ENCODE measurements around the gene DOHH. TPM values are rescaled to one million over a fixed set of nuclear protein-coding genes. Genes with fewer than 3 reads are reported as not detected.

DOHH gene
- total RNA-seq, 1 experiment from 2014 or later: 24.9 TPM

DNA sequence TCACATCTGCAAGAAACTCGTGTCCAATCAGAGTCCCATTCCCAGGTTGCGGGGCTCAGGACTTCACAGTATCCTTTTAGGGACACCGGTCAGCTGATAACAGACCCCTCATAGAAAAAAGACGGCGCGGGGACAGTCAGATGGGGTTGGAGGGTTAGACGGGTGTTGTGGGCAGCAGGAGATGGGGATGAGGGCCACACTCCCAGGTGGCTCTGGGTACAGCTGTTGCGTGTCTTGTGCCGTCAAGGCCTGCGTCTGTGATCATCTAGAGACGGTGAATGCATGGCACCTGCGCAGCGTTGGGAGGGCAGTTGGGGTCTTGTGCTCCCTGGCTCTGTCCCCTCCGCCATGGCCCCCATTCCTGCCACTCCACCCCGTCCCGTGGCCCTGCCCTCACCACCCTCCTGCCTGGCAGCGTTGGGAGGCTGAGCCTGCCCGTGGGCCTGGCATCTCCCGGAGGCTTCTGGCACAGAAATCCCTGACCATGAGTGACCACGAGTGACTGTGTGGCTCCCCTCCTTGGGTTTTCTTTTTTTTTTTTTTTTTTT, 24.5 kb upstream of the DOHH start:
- ATAC-seq (no peak), DNase-seq (ENCODE audit: low read depth, low spot score) (no peak)
- no peak overlapping the region for H3K4me3 ChIP-seq (ENCODE audit: low read depth in 2 of 2, low read length in 2 of 2)
- ChIA-PET CTCF (no interaction called here), POLR2A (no interaction called here)
- in situ Hi-C loops (cut with HindIII; ENCODE audit: low pct_unique_long_range_greater_than_20kb, low sequenced_read_pairs) (no loop called here), intact Hi-C loops (cut with micrococcal nuclease; ENCODE audit: unreplicated experiment) (no loop called here)
- TF ChIP-seq SIN3A (IDR thresholded peaks at IDR 0.05; ENCODE audit: borderline replicate concordance, insufficient read depth, low read depth, low read length): no peak
- TF ChIP-seq, protein P1, sequence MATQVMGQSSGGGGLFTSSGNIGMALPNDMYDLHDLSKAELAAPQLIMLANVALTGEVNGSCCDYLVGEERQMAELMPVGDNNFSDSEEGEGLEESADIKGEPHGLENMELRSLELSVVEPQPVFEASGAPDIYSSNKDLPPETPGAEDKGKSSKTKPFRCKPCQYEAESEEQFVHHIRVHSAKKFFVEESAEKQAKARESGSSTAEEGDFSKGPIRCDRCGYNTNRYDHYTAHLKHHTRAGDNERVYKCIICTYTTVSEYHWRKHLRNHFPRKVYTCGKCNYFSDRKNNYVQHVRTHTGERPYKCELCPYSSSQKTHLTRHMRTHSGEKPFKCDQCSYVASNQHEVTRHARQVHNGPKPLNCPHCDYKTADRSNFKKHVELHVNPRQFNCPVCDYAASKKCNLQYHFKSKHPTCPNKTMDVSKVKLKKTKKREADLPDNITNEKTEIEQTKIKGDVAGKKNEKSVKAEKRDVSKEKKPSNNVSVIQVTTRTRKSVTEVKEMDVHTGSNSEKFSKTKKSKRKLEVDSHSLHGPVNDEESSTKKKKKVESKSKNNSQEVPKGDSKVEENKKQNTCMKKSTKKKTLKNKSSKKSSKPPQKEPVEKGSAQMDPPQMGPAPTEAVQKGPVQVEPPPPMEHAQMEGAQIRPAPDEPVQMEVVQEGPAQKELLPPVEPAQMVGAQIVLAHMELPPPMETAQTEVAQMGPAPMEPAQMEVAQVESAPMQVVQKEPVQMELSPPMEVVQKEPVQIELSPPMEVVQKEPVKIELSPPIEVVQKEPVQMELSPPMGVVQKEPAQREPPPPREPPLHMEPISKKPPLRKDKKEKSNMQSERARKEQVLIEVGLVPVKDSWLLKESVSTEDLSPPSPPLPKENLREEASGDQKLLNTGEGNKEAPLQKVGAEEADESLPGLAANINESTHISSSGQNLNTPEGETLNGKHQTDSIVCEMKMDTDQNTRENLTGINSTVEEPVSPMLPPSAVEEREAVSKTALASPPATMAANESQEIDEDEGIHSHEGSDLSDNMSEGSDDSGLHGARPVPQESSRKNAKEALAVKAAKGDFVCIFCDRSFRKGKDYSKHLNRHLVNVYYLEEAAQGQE (IDR thresholded peaks at IDR 0.05; ENCODE audit: insufficient read depth in 1 of 2, low read depth in 2 of 2, low read length in 1 of 2): no peak
- TF ChIP-seq TCF7L2 (IDR thresholded peaks at IDR 0.05; ENCODE audit: low read depth, low read length): no peak
- no peak for TF ChIP-seq POLR2AphosphoS5 (IDR thresholded peaks at IDR 0.05; ENCODE audit: low read depth, low read length)
- TF ChIP-seq, protein P2, sequence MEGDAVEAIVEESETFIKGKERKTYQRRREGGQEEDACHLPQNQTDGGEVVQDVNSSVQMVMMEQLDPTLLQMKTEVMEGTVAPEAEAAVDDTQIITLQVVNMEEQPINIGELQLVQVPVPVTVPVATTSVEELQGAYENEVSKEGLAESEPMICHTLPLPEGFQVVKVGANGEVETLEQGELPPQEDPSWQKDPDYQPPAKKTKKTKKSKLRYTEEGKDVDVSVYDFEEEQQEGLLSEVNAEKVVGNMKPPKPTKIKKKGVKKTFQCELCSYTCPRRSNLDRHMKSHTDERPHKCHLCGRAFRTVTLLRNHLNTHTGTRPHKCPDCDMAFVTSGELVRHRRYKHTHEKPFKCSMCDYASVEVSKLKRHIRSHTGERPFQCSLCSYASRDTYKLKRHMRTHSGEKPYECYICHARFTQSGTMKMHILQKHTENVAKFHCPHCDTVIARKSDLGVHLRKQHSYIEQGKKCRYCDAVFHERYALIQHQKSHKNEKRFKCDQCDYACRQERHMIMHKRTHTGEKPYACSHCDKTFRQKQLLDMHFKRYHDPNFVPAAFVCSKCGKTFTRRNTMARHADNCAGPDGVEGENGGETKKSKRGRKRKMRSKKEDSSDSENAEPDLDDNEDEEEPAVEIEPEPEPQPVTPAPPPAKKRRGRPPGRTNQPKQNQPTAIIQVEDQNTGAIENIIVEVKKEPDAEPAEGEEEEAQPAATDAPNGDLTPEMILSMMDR (IDR thresholded peaks at IDR 0.05): no peak
- no peaks in the 10 kb centered on the region for H3K9me3 ChIP-seq (ENCODE audit: control insufficient read depth, insufficient read depth, low read depth, low read length)
- no peak overlapping the region for H3K27ac ChIP-seq (ENCODE audit: low read length)
- H3K36me3 ChIP-seq (ENCODE audit: control insufficient read depth, insufficient read depth, low read length): no peaks in the 10 kb centered on the region
- no peaks in the 10 kb centered on the region for H3K27me3 ChIP-seq (ENCODE audit: control insufficient read depth, insufficient read depth, low read length)
- BruUV-seq (replicated peaks): no TSS peak
- no peaks in the 10 kb centered on the region for H3K4me1 ChIP-seq (ENCODE audit: control insufficient read depth, insufficient read depth, low read length)

DNA sequence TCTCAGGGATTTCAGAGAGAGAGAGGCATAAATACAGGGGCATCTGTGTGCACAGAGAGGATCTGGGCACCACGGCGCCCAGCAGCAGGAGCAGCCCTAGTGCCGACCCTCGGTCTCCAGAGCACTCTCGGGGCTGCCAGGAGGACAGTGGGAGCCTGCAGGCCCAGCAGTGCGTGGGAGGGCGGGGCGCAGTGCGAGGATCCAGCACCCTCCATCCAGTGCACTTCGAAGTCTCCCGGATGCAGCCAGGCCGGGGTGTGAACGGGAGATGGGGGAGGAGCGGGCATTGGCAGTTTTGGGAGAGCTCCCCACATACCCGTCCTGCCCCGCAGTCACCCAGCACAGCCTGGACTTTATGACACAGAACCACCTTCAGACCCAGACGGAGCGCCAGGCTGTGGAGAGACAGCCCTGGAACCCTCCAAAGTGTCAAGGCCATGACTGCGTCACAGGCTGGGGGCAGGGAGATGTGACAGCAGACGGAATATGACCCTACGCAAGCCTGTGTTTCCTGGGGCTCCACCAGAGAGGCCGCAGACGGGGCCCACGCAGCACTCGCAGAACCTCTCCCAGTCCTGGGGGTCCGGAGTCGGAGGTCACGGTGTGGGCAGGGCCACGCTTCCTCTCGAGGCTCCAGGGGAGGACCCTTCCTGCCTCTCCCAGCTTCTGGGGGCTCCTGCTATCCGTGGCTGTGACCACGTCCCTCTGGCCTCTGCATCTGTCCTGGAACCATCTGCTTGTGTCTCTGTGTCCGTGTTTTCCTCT, 23.8 kb upstream of the DOHH start:
- H3K4me3 ChIP-seq (ENCODE audit: low read depth in 2 of 2, low read length in 2 of 2): no peak overlapping the region
- POLR2A ChIA-PET: no interaction called here
- in situ Hi-C loops (cut with HindIII; ENCODE audit: low pct_unique_long_range_greater_than_20kb, low sequenced_read_pairs): no loop called here

More for the DNA sequence above, 23.8 kb upstream of the DOHH start:
- TF ChIP-seq TCF7L2 (IDR thresholded peaks at IDR 0.05; ENCODE audit: low read depth, low read length) (no peak), SIN3A (IDR thresholded peaks at IDR 0.05; ENCODE audit: borderline replicate concordance, insufficient read depth, low read depth, low read length) (no peak), POLR2AphosphoS5 (IDR thresholded peaks at IDR 0.05; ENCODE audit: low read depth, low read length) (no peak)
- TF ChIP-seq, protein P1 (IDR thresholded peaks at IDR 0.05; ENCODE audit: insufficient read depth in 1 of 2, low read depth in 2 of 2, low read length in 1 of 2): no peak
- TF ChIP-seq, protein P2 (IDR thresholded peaks at IDR 0.05): no peak
- DNase-seq (ENCODE audit: low read depth, low spot score) (no peak), ATAC-seq (no peak)
- CTCF ChIA-PET: no interaction called here
- no peaks in the 10 kb centered on the region for H3K36me3 ChIP-seq (ENCODE audit: control insufficient read depth, insufficient read depth, low read length)
- intact Hi-C loops (cut with micrococcal nuclease; ENCODE audit: unreplicated experiment): no loop called here
- no peaks in the 10 kb centered on the region for H3K27me3 ChIP-seq (ENCODE audit: control insufficient read depth, insufficient read depth, low read length)
- no peaks in the 10 kb centered on the region for H3K4me1 ChIP-seq (ENCODE audit: control insufficient read depth, insufficient read depth, low read length)
- H3K9me3 ChIP-seq (ENCODE audit: control insufficient read depth, insufficient read depth, low read depth, low read length): no peaks in the 10 kb centered on the region
- BruUV-seq (replicated peaks): no TSS peak
- no peak overlapping the region for H3K27ac ChIP-seq (ENCODE audit: low read length)

All from Panc1 (cell line).